SK-N-MC (cell line): Measurements from ENCODE around the gene PLEKHG4B.

Source experiments
- DNase-seq: peaks from one replicate; pipeline ENCODE4 v3.0.0-alpha.2; 2011; ENCODE audit warnings: low read depth, low spot score
- H3K27ac ChIP-seq: fragments of 200-600 bp; sonication (generic); 2 replicates; pipeline ENCODE4 v1.5.1; 2016; ENCODE audit warnings: mixed run types
- H3K36me3 ChIP-seq: fragments of 200-600 bp; sonication (generic); 2 replicates; pipeline ENCODE4 v1.6.1; 2017; ENCODE audit warnings: antibody characterized with exemption, low read length, mixed read lengths; ENCODE audit not compliant: insufficient read depth
- H3K4me3 ChIP-seq: fragments of 200-600 bp; sonication (generic); 2 replicates; pipeline ENCODE4 v1.5.1; 2016
- H3K9ac ChIP-seq: fragments of 200-600 bp; sonication (generic); 2 replicates; pipeline ENCODE4 v1.8.0; 2017; ENCODE audit warnings: mixed run types, mixed read lengths; ENCODE audit not compliant: insufficient read length
- H3K9me3 ChIP-seq: fragments of 200-600 bp; sonication (generic); 2 replicates; pipeline ENCODE4 v1.6.1; 2017; ENCODE audit warnings: low read depth, mild to moderate bottlenecking, antibody characterized with exemption, low read length, moderate library complexity, mixed read lengths
- EZH2 ChIP-seq: fragments of 200-600 bp; sonication (generic); IDR thresholded peaks from one replicate; pipeline ENCODE4 v1.6.1; 2017; ENCODE audit warnings: antibody characterized with exemption
- FOXP2 ChIP-seq: optimal IDR thresholded peaks from 2 replicates; pipeline ENCODE3; 2011; ENCODE audit warnings: mild to moderate bottlenecking, moderate library complexity; ENCODE audit not compliant: insufficient read depth; ENCODE audit errors: extremely low read length, control extremely low read depth
- POLR2AphosphoS5 ChIP-seq: IDR thresholded peaks from 2 replicates; pipeline ENCODE4 v1.6.1; 2012; ENCODE audit warnings: mild to moderate bottlenecking, low read depth, low read length, borderline replicate concordance

Gene PLEKHG4B

DNA sequence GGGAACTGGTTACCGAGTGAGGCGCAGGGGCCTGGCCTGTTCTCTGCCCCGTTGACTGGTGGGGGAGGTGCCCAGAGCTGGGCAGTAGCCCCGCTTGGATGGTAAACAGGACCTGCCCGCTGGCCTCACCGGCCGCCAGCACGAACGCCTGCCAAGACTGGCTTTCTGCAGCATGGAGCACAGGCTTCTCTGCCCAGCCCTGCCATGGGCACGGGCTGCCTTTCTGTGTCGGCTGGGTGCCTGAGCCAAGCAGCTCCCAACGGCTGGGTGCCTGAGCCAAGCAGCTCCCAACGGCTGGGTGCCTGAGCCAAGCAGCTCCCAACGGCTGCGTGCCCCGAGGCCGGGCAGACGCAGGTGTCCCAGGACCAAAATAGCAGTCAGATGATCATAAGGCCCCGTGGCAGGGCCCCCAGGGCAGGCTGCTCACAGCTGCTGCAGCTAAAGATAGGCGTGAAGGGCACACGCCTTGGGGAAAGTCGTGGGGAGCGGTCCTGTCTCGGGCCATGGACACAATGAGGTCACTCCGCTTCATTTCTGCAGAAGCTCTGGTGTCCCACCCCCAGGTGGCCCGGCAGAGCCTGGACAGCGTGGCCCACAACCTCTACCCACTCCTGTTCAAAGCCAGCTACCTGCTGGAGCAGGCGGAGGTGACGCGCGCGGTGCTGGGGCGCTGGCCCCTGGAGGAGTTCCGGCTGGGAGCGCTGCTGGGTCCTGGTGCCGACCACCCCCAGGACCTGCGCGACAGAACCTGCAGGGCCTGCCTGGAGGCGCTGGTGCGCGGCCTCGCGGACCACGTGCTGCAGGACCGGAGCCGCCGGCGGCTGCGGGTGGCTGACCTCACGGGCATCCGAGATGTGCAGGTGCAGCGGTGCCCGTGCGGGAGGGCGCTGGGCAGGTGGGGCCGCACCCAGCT is 99.3 kb downstream of the PLEKHG4B start, which contains the start of gene LRRC14B:
Gene LRRC14B, plus strand, starts transcription at position 460 of the 913 bp plus-strand sequence. Its CDS starts 44 bp downstream, at position 504.
- TF ChIP-seq EZH2: no peak
- no peak for TF ChIP-seq POLR2AphosphoS5
- no peak for TF ChIP-seq FOXP2

DNA sequence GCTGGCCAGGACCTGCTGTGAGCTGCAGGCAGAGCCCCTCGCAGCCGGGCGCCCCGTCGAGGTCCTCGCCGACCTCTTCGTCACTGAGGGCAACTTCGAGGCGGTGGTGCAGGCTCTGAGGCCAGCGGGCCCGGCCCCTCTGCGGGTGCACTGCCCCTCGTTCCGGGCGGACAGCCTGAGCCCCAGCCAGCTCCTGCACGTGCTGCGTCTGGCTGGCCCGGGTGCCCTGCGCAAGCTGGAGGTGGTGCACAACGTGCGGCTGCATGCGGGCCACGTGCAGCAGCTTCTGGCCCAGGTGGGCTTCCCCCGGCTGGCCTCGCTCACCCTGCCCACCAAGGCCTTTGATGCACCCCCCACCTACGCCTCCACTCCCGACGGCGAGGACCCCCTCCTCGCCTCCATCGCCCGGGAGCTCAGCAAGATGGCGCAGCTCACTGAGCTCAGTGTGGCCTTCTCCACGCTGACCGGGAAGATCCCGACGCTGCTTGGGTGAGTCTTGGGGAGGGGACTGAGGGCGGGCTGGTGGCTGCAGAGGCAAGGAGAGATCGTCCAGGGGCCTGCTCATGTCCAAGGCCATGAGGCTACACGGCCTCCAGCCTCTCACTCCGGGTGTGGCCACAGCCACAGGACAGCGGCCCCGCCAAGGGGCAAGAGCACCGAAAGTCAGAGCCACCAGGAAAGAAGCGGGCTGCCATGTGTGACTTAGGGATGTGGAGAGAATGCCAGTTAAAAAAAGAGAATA is 100.2 kb downstream of the PLEKHG4B start:
- DNase-seq: no peak
- no peak overlapping the region for H3K4me3 ChIP-seq
- no peak overlapping the region for H3K27ac ChIP-seq
- no peaks in the 10 kb centered on the region for H3K36me3 ChIP-seq
- H3K9me3 ChIP-seq: no peaks in the 10 kb centered on the region
- no peak overlapping the region for H3K9ac ChIP-seq
- TF ChIP-seq FOXP2: no peak
- no peak for TF ChIP-seq POLR2AphosphoS5
- TF ChIP-seq EZH2: no peak

More for the DNA sequence above, 99.3 kb downstream of the PLEKHG4B start, which contains the start of gene LRRC14B:
- Histone ChIP-seq H3K9me3 (no peaks in the 10 kb centered on the region), H3K27ac (no peak within 1 kb of the TSS), H3K4me3 (no peak within 1 kb of the TSS), H3K36me3 (no peaks in the 10 kb centered on the region), H3K9ac (no peak within 1 kb of the TSS)
- DNase-seq: no peak

DNA sequence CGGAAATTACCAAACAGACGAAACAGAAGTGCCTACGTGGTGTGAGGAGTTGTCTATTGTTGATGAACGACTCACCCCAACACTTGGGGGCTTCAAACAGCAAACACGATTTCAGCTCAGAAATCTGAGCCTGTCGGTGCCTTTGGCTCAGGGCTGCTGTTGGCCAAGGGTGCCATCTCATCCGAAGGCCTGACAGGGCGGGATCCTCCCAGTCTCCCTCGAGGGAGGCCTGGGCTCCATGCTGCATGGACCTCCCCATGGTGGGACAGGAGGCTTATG is 100.7 kb downstream of the PLEKHG4B start:
- TF ChIP-seq FOXP2 (no peak), EZH2 (no peak), POLR2AphosphoS5 (no peak)
- H3K27ac ChIP-seq: no peak overlapping the region

DNA sequence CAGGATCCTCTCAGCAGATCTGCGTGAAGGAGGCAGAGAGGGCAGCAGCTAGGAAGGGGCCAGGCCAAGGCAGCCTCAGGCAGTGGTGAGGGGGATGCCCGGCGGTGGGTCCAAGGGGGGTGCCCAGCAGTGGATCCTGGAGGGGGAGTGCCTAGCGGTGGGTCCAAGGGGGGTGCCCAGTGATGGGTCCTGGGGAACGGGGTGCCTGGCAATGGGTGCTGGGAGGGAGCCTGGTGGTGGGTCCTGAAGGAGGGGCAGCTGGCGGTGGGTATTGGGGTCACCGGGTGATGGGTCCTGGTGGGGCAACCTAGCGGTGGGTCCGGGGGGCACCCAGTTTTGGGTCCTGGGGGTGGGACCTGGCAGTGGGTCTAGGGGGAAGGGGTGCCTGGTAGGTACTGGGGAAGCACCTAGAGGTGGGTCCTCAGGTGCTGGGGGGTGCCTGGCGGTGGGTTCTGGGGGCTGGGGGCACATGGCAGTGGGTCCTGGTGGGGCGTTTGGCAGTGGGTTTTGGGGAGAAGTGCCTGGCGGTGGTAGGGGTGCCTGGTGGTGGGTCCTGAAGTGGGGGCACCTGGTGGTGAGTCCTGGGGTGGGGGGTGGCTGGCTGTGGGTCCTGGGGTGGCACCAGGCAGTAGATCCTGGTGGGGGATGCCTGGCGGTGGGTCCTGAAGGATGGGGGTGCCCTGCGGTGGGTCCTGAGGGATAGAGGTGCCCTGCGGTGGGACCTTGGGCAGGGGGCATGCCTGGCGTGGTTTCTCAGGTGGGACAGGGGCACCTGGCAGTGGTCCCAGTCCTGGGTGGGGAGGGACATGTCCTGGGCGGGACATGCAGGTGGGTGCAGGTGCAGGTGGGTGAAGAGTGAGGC is 101.2 kb downstream of the PLEKHG4B start:
- no peaks in the 10 kb centered on the region for H3K9me3 ChIP-seq
- no peak for DNase-seq
- H3K4me3 ChIP-seq: no peak overlapping the region
- no peak overlapping the region for H3K27ac ChIP-seq
- TF ChIP-seq EZH2 (no peak), POLR2AphosphoS5 (no peak), FOXP2 (no peak)
- H3K9ac ChIP-seq: no peak overlapping the region
- no peaks in the 10 kb centered on the region for H3K36me3 ChIP-seq

More for the DNA sequence above, 100.7 kb downstream of the PLEKHG4B start:
- Histone ChIP-seq H3K36me3 (no peaks in the 10 kb centered on the region), H3K9ac (no peak overlapping the region), H3K9me3 (no peaks in the 10 kb centered on the region), H3K4me3 (no peak overlapping the region)
- no peak for DNase-seq

DNA sequence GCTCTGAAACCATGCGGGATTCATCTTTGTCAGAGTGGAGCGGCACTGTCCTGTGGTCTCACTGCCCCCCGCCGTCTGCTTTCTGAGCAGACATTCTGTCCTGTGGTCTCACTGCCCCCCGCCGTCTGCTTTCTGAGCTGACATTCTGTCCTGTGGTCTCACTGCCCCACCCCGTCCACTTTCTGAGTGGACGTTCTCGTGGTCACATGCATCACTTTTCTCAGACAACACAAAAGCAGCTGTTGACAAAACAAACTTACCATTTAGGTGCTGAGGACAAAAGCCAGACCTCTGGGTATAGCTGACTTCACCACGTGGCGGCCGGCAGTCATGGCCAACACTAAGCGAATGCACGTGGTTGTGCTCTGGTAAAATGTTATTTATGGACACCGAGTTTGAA is 102.1 kb downstream of the PLEKHG4B start:
- no peaks in the 10 kb centered on the region for H3K9me3 ChIP-seq
- H3K4me3 ChIP-seq: no peak overlapping the region
- no peak overlapping the region for H3K9ac ChIP-seq
- no peak for DNase-seq
- TF ChIP-seq POLR2AphosphoS5: no peak
- H3K27ac ChIP-seq: no peak overlapping the region
- H3K36me3 ChIP-seq: no peaks in the 10 kb centered on the region

DNA sequence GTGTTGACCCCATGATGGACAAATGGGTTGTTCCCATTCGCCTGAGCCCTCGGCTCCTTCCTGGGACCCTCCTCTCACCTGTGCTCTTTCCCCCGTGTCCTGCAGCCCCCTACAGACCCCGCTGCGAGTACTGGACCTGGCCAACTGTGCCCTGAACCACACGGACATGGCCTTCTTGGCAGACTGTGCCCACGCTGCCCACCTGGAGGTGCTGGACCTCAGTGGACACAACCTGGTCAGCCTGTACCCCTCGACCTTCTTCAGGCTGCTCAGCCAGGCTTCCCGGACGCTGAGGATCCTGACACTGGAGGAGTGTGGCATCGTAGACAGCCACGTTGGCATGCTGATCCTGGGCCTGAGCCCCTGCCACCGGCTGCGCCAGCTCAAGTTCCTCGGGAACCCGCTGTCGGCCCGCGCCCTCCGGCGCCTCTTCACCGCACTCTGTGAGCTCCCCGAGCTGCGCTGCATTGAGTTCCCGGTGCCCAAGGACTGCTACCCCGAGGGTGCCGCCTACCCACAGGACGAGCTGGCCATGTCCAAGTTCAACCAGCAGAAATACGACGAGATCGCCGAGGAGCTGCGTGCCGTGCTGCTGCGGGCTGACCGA is 102.7 kb downstream of the PLEKHG4B start:
- no peak overlapping the region for H3K27ac ChIP-seq

DNA sequence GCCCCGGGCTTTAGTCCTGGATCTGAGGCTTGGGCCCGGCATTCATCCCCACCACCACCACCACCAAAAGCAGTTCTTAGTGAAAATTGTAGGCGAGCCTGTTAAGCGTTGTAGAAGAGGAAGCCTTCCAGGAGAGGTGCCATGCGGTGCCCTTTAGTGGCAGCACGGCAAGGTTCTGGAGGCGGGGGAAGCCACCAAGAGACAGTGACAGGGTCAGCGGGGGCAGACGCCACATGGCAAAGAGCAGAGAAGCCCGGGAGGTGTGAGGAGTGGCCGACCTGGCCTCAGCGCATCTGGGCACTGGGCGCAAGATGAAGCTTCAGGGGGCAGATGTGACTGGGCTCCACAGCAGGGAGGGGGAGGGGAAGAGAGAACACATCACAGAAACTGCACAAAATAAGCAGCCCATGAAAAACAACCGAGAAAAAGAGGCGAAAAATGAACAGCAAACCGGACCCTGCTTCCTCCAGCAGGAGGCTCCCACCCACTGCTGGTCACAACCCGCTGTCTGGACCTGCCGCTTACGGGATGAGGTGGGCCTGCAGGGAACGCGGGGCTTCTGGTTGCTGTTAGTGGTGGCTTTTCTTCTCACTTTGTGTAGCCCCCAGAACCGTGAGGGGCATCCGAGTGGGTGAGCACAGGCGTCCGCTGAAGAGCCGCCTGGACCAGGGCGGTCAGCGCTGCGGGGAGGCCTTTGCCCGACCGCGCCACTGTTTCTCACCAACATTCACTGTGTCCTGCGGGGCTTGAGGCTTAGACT is 103.6 kb downstream of the PLEKHG4B start:
- TF ChIP-seq FOXP2 (no peak), EZH2 (no peak), POLR2AphosphoS5 (no peak)
- Histone ChIP-seq H3K36me3 (no peaks in the 10 kb centered on the region), H3K9me3 (no peaks in the 10 kb centered on the region), H3K9ac (no peak overlapping the region), H3K27ac (no peak overlapping the region), H3K4me3 (no peak overlapping the region)
- DNase-seq: no peak

More for the DNA sequence above, 102.7 kb downstream of the PLEKHG4B start:
- Histone ChIP-seq H3K9me3 (no peaks in the 10 kb centered on the region), H3K9ac (no peak overlapping the region), H3K36me3 (no peaks in the 10 kb centered on the region), H3K4me3 (no peak overlapping the region)
- DNase-seq: no peak
- TF ChIP-seq EZH2 (no peak), POLR2AphosphoS5 (no peak), FOXP2 (no peak)
